MCF 10A (cell line): ENCODE data around the gene VEZF1. TPM values are rescaled to one million over a fixed set of nuclear protein-coding genes. Genes with fewer than 3 reads are reported as not detected.
A peak's percentile ranks its signal among the peaks of the same experiment; 100 is the strongest.

Source experiments
- BruUV-seq: library from RNA; stranded (reverse); fragments of 400-500 nt; replicated peaks from 2 replicates; lab custom pipeline; 2021; lab: Mats Ljungman, UMichigan
- CTCF ChIA-PET: fragments of 300-600 bp; sonication (Branson Sonifier 250); formaldehyde crosslinking; extraction: SDS; loops from one replicate; lab custom pipeline; 2021; ENCODE audit warnings: antibody characterized with exemption, inconsistent platforms; lab: Yijun Ruan, JAX
- POLR2A ChIA-PET: fragments of 300-600, 350-650 bp; sonication (Branson Sonifier 250); formaldehyde crosslinking; extraction: SDS; loops from one replicate; lab custom pipeline; 2020; ENCODE audit warnings: antibody characterized with exemption, inconsistent platforms; lab: Yijun Ruan, JAX
- DNase-seq: peaks from one replicate; pipeline ENCODE4 v3.0.0-alpha.2; 2018; ENCODE audit not compliant: unreplicated experiment
- H3K27ac Mint-ChIP-seq: one replicate; pipeline ENCODE4 v1.8.0; 2022; ENCODE audit warnings: mild to moderate bottlenecking, low read depth, mixed read lengths; ENCODE audit not compliant: unreplicated experiment
- H3K27me3 Mint-ChIP-seq: one replicate; pipeline ENCODE4 v1.8.0; 2022; ENCODE audit warnings: mixed read lengths; ENCODE audit not compliant: insufficient read depth, unreplicated experiment
- H3K36me3 Mint-ChIP-seq: one replicate; pipeline ENCODE4 v1.8.0; 2022; ENCODE audit warnings: mild to moderate bottlenecking, moderate library complexity, mixed read lengths; ENCODE audit not compliant: insufficient read depth, unreplicated experiment
- H3K4me1 Mint-ChIP-seq: one replicate; pipeline ENCODE4 v1.8.0; 2022; ENCODE audit warnings: mixed read lengths; ENCODE audit not compliant: insufficient read depth, unreplicated experiment
- H3K4me3 Mint-ChIP-seq: one replicate; pipeline ENCODE4 v1.8.0; 2022; ENCODE audit warnings: mild to moderate bottlenecking, moderate library complexity, mixed read lengths; ENCODE audit not compliant: unreplicated experiment
- H3K9me3 Mint-ChIP-seq: one replicate; pipeline ENCODE4 v1.8.0; 2022; ENCODE audit warnings: mixed read lengths; ENCODE audit not compliant: unreplicated experiment
- intact Hi-C: fragments of 100-400 bp; cut with micrococcal nuclease; formaldehyde crosslinking; loops from 2 replicates; pipeline ENCODE4 v1.14.1; 2022
- total RNA-seq: library from RNA; stranded (reverse); gene quantifications from 2 replicates; pipeline ENCODE4 v1.2.3, GENCODE V29; 2022
- TF ChIP-seq, protein P1 (sequence below): fragments of 200-600 bp; IDR thresholded peaks from one replicate; pipeline ENCODE4 v1.8.0; 2022; ENCODE audit warnings: antibody characterized with exemption, mild to moderate bottlenecking; ENCODE audit not compliant: unreplicated experiment

The VEZF1 gene
- total RNA-seq, 1 experiment from 2014 or later: 66.8 TPM

GRCh38 chr17:58005728-58006559 is 17.9 kb upstream of the VEZF1 start:
- H3K4me3 Mint-ChIP-seq: peak overlapping the region; percentile 99
- H3K27me3 Mint-ChIP-seq: no peaks in the 10 kb centered on the region
- H3K27ac Mint-ChIP-seq: peak overlapping the region; percentile 99
- intact Hi-C loops: no loop called here
- TF ChIP-seq, protein P1, sequence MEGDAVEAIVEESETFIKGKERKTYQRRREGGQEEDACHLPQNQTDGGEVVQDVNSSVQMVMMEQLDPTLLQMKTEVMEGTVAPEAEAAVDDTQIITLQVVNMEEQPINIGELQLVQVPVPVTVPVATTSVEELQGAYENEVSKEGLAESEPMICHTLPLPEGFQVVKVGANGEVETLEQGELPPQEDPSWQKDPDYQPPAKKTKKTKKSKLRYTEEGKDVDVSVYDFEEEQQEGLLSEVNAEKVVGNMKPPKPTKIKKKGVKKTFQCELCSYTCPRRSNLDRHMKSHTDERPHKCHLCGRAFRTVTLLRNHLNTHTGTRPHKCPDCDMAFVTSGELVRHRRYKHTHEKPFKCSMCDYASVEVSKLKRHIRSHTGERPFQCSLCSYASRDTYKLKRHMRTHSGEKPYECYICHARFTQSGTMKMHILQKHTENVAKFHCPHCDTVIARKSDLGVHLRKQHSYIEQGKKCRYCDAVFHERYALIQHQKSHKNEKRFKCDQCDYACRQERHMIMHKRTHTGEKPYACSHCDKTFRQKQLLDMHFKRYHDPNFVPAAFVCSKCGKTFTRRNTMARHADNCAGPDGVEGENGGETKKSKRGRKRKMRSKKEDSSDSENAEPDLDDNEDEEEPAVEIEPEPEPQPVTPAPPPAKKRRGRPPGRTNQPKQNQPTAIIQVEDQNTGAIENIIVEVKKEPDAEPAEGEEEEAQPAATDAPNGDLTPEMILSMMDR: no peak
- peaks cover 69% of the 10 kb centered on the region for H3K36me3 Mint-ChIP-seq
- no peak for DNase-seq
- H3K9me3 Mint-ChIP-seq: no peaks in the 10 kb centered on the region
- CTCF ChIA-PET: interaction anchor here (0.9 to 1.4 kb wide), 5 partner anchors 106 to 172 kb away, joined by 3 to 4 read pairs (median 4); no protein-coding TSS in a partner anchor
- H3K4me1 Mint-ChIP-seq: peaks cover 30% of the 10 kb centered on the region
- POLR2A ChIA-PET: interaction anchor here (0.7 to 3.7 kb wide), 29 partner anchors 10 to 1197 kb away, joined by 3 to 53 read pairs (median 6); partner anchors contain the start of genes DYNLL2, MRPS23, MSI2 and SUPT4H1
- BruUV-seq: no TSS peak

DNA sequence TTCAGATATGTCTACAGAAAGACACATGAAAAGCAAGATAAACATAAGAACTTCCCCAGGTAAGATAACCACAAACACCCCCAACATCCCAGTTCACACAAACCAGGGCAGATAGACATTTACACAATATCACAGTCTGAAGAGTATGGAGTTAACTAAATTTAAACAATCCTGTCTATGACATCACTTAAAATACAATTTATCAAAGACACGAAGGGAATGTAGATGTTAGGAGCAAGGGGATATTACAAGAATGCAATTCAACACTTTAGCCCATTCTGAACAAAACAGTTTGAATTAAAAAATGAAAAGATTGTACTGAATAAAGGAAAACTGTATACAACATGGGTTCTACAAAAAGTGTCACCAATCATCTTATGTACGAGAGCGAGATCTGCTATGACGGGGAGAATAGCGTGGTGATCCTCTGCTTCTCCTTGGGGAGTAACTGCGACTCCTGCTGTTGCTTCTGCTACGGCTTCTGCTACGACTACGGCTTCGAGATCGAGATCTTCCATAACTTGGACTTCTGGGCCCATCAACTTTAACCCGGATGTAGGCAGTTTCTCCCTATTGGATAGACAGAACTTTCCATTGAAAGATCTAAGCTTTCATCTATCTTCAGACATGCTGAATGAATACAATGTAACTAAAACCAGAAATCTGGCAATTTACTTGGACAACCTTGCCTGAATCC is 17.1 kb upstream of the VEZF1 start:
- Mint-ChIP-seq H3K36me3 (peaks cover 72% of the 10 kb centered on the region), H3K4me1 (peaks cover 30% of the 10 kb centered on the region), H3K27ac (peak overlapping the region; percentile 99), H3K9me3 (no peaks in the 10 kb centered on the region), H3K27me3 (no peaks in the 10 kb centered on the region), H3K4me3 (peak overlapping the region; percentile 99)
- peak; percentile 39 for DNase-seq
- BruUV-seq: no TSS peak
- intact Hi-C loops: no loop called here
- CTCF ChIA-PET: interaction anchor here (0.6 to 1.1 kb wide), 3 partner anchors 11 to 171 kb away, joined by 3 to 4 read pairs (median 3); no protein-coding TSS in a partner anchor
- TF ChIP-seq, protein P1: no peak
- POLR2A ChIA-PET: interaction anchor here (0.7 to 3.7 kb wide), 13 partner anchors 9 to 1152 kb away, joined by 3 to 53 read pairs (median 16); partner anchors contain the start of genes DYNLL2, MRPS23 and VEZF1

- peaks cover 30% of the 10 kb centered on the region for H3K4me1 Mint-ChIP-seq
- TF ChIP-seq, protein P1: no peak
- intact Hi-C loops: no loop called here
- no peaks in the 10 kb centered on the region for H3K9me3 Mint-ChIP-seq
- ChIA-PET POLR2A (interaction anchor here (1.0 to 1.4 kb wide), 2 partner anchors 81 to 155 kb away, joined by 3 read pairs; partner anchors contain the start of gene MRPS23), CTCF (interaction anchor here (0.7 kb wide), 1 partner anchor 25 kb away, joined by 3 read pairs; no protein-coding TSS in a partner anchor)
- H3K36me3 Mint-ChIP-seq: peaks cover 80% of the 10 kb centered on the region
- DNase-seq: no peak
- H3K27me3 Mint-ChIP-seq: no peaks in the 10 kb centered on the region
- H3K27ac Mint-ChIP-seq: no peak overlapping the region
- no TSS peak for BruUV-seq
- H3K4me3 Mint-ChIP-seq: peak overlapping the region; percentile 99
These were observed 16.0 kb upstream of the VEZF1 start for GRCh38 chr17:58004060-58004459.
